GM18951 (cell line): ENCODE measurements around the gene DNAJA3.
A peak's percentile ranks its signal among the peaks of the same experiment; 100 is the strongest.

Source experiments
- POLR2A ChIP-seq: IDR thresholded peaks from 4 replicates; pipeline ENCODE4 v1.6.1; 2011; ENCODE audit warnings: mild to moderate bottlenecking; ENCODE audit not compliant: insufficient read length, insufficient read depth; ENCODE audit errors: extremely low read depth
- in situ Hi-C: fragments of 300-500 bp; cut with MboI; formaldehyde crosslinking; loops from one replicate; pipeline ENCODE4 v1.12.0; 2022; ENCODE audit warnings: low sequenced_read_pairs, mixed read lengths, inconsistent platforms; ENCODE audit not compliant: unreplicated experiment

Gene DNAJA3

GRCh38 chr16:4408323-4408690 is 17.4 kb upstream of the DNAJA3 start:
- no peak for TF ChIP-seq POLR2A
- in situ Hi-C loops = no loop called here

GRCh38 chr16:4409081-4409932 is 16.4 kb upstream of the DNAJA3 start:
- in situ Hi-C loops = no loop called here
- no peak for TF ChIP-seq POLR2A

- in situ Hi-C loops = no loop called here
- TF ChIP-seq POLR2A = no peak
These were observed 15.2 kb upstream of the DNAJA3 start for GRCh38 chr16:4410335-4411075.

- in situ Hi-C loops = no loop called here
These were observed 14.0 kb upstream of the DNAJA3 start for GRCh38 chr16:4411684-4412083.

GRCh38 chr16:4412159-4412558 is 13.5 kb upstream of the DNAJA3 start:
- no peak for TF ChIP-seq POLR2A
- in situ Hi-C loops = no loop called here

More at GRCh38 chr16:4411684-4412083, 14.0 kb upstream of the DNAJA3 start:
- TF ChIP-seq POLR2A = no peak

- in situ Hi-C loops = no loop called here
- TF ChIP-seq POLR2A = no peak
These were observed 12.8 kb upstream of the DNAJA3 start for GRCh38 chr16:4412854-4413253.

GRCh38 chr16:4414187-4414917 is 11.3 kb upstream of the DNAJA3 start:
- TF ChIP-seq POLR2A = no peak
- in situ Hi-C loops = no loop called here

GRCh38 chr16:4415538-4416199 is 10.0 kb upstream of the DNAJA3 start:
- no peak for TF ChIP-seq POLR2A
- in situ Hi-C loops = no loop called here

- peak; percentile 73 for TF ChIP-seq POLR2A
- in situ Hi-C loops = no loop called here
These were observed 9.3 kb upstream of the DNAJA3 start, which contains the start of gene CORO7 for GRCh38 chr16:4416200-4417032. Gene CORO7, minus strand, starts transcription at chr16:4416596. Its CDS starts 78 bp downstream, at chr16:4416518.

- in situ Hi-C loops = no loop called here
- TF ChIP-seq POLR2A = no peak
These were observed 6.2 kb upstream of the DNAJA3 start for GRCh38 chr16:4419402-4419959.

GRCh38 chr16:4420505-4421105 is 5.1 kb upstream of the DNAJA3 start:
- in situ Hi-C loops = no loop called here
- no peak for TF ChIP-seq POLR2A
